SH-SY5Y (cell line): ENCODE data around the gene KCNV2.

Source experiments
- GATA2 ChIP-seq: IDR thresholded peaks from 2 replicates; pipeline ENCODE4 v1.6.1; 2011; ENCODE audit warnings: mild to moderate bottlenecking, low read depth, low read length
- GATA3 ChIP-seq: IDR thresholded peaks from 2 replicates; pipeline ENCODE4 v1.6.1; 2011; ENCODE audit warnings: low read depth, mild to moderate bottlenecking, low read length, moderate library complexity

- TF ChIP-seq GATA2, result no peak
- no peak for TF ChIP-seq GATA3
Measured at GRCh38 chr9:2761424-2761823, 44.1 kb downstream of the KCNV2 start.
